Measurements from ENCODE around the gene TRIM31.

DNA sequence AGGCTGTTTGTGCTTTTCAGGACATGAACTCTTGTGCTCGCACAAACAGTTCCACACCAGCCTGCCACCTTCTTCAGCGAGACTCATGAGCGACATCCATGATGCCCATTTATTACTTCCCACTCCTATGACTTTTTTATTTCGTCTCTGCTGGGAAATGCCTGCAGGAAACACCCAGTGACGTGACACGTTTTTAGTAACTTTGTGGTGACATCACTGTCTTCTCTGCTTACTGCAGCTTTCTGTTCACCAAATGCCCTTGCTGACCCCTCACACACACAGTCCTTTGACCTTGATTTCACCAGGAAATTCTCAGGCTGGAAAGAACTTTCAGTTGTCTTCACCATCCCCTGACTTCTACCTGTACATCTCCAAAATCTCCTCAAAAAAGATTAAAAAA is 31.9 kb upstream of the TRIM31 start:
- TF ChIP-seq, protein P1, sequence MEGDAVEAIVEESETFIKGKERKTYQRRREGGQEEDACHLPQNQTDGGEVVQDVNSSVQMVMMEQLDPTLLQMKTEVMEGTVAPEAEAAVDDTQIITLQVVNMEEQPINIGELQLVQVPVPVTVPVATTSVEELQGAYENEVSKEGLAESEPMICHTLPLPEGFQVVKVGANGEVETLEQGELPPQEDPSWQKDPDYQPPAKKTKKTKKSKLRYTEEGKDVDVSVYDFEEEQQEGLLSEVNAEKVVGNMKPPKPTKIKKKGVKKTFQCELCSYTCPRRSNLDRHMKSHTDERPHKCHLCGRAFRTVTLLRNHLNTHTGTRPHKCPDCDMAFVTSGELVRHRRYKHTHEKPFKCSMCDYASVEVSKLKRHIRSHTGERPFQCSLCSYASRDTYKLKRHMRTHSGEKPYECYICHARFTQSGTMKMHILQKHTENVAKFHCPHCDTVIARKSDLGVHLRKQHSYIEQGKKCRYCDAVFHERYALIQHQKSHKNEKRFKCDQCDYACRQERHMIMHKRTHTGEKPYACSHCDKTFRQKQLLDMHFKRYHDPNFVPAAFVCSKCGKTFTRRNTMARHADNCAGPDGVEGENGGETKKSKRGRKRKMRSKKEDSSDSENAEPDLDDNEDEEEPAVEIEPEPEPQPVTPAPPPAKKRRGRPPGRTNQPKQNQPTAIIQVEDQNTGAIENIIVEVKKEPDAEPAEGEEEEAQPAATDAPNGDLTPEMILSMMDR (IDR thresholded peaks at IDR 0.05; ENCODE audit: insufficient read depth, low read length, poor library complexity, severe bottlenecking), result no peak
- TF ChIP-seq EZH2phosphoT487 (conservative IDR thresholded peaks at IDR 0.05; ENCODE audit: low read length), result no peak

Data from SU-DHL-6 (cell line).